Loucy (cell line): ENCODE data around the gene EZH1.

ENCODE experiments used
- H2AFZ ChIP-seq: fragments of 200-600 bp; sonication (generic); 2 replicates; pipeline ENCODE4 v1.6.0; 2016; ENCODE audit warnings: antibody characterized with exemption, mild to moderate bottlenecking, low read length, moderate library complexity
- H3F3A ChIP-seq: fragments of 200-600 bp; 2 replicates; pipeline ENCODE4 v1.6.0; 2016; ENCODE audit warnings: antibody characterized with exemption, low read depth, mild to moderate bottlenecking
- H3K27me3 ChIP-seq: fragments of 200-600 bp; sonication (generic); 2 replicates; pipeline ENCODE4 v1.6.1; 2014; ENCODE audit warnings: low read length, mild to moderate bottlenecking; ENCODE audit not compliant: insufficient read depth, poor library complexity, severe bottlenecking
- H3K36me3 ChIP-seq: fragments of 200-600 bp; sonication (generic); 2 replicates; pipeline ENCODE4 v1.6.1; 2016; ENCODE audit warnings: low read length; ENCODE audit not compliant: insufficient read depth
- H3K4me1 ChIP-seq: fragments of 200-600 bp; sonication (generic); 2 replicates; pipeline ENCODE4 v1.5.1; 2014; ENCODE audit warnings: low read length, mild to moderate bottlenecking; ENCODE audit not compliant: insufficient read depth, poor library complexity, severe bottlenecking
- H3K4me2 ChIP-seq: fragments of 200-600 bp; sonication (generic); 2 replicates; pipeline ENCODE4 v1.6.0; 2014; ENCODE audit warnings: antibody characterized with exemption, low read length, low read depth, mild to moderate bottlenecking; ENCODE audit not compliant: poor library complexity, severe bottlenecking
- H3K4me3 ChIP-seq: fragments of 200-600 bp; sonication (generic); 2 replicates; pipeline ENCODE4 v1.5.1; 2014; ENCODE audit warnings: low read length, mild to moderate bottlenecking, mixed read lengths; ENCODE audit not compliant: poor library complexity, severe bottlenecking
- H3K79me2 ChIP-seq: fragments of 200-600 bp; sonication (generic); 2 replicates; pipeline ENCODE4 v1.6.1; 2014; ENCODE audit warnings: low read length; ENCODE audit not compliant: insufficient read depth
- H3K9ac ChIP-seq: fragments of 200-600 bp; sonication (generic); 2 replicates; pipeline ENCODE4 v1.6.0; 2014; ENCODE audit warnings: mild to moderate bottlenecking, low read depth, low read length, moderate library complexity; ENCODE audit not compliant: poor library complexity, severe bottlenecking
- H3K9me2 ChIP-seq: fragments of 200-600 bp; sonication (generic); replicated peaks from 2 replicates; pipeline ENCODE4 v1.6.1; 2016; ENCODE audit warnings: low read depth, low read length, mixed read lengths
- H3K9me3 ChIP-seq: fragments of 200-600 bp; sonication (generic); 2 replicates; pipeline ENCODE4 v1.6.1; 2014; ENCODE audit warnings: mild to moderate bottlenecking, antibody characterized with exemption, low read length, low read depth; ENCODE audit not compliant: insufficient read depth
- H4K20me1 ChIP-seq: fragments of 200-600 bp; sonication (generic); 2 replicates; pipeline ENCODE4 v1.6.0; 2014; ENCODE audit warnings: antibody characterized with exemption, low read length, mild to moderate bottlenecking; ENCODE audit not compliant: insufficient read depth, poor library complexity, severe bottlenecking
- CTCF ChIP-seq: fragments of 200-600 bp; sonication (generic); conservative IDR thresholded peaks from 2 replicates; pipeline ENCODE4 v1.5.1; 2014; ENCODE audit warnings: mild to moderate bottlenecking, antibody characterized with exemption, low read length
- EZH2phosphoT487 ChIP-seq: fragments of 200-600 bp; IDR thresholded peaks from 2 replicates; pipeline ENCODE4 v1.6.1; 2018; ENCODE audit warnings: antibody characterized with exemption, mild to moderate bottlenecking, moderate library complexity, borderline replicate concordance

Gene EZH1

DNA sequence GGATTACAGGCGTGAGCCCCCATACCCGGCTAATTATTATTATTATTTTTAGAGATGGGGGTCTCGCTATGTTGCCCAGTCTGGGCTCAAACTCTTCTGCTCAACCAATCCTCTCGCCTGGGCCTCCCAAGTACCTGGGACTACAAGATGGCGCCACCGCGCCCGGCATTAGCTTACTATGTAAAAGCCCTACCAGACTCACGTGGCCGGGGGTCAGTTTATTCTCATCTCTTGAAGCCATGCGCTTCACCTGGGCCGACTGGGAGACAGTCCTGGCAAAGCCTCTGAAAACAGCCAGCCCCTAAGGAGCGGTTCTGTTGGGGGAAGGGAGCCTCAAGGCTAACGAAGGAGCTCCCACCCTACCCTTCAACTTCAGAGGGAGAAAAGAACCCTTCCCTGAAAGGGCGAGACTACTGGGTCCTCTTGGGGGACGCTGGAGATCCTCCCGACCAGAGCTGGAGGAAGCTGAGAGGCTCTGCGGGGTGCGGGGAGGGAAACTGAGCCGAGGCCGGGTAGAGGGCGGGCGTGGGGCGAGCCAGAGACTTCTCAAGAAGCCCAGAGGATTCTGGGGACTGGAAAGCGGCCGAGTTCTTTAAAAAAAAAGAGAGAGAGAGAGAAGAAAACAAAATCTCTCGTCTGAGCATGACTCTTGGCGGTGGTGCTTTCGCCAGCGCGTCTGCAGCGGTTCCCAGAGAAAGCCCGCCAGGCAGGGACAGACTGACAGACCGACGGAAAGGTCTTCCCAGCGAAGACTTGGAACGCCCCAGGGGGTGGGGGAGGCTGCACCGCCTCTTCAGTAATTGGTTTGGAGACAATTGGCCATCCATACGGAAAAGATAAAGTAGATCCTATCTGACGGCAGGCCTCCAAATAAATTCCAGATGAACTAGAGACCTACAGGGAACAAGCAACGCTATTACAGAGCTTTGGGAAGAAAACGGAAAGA, 91.4 kb downstream of the EZH1 start:
- no peaks in the 10 kb centered on the region for H4K20me1 ChIP-seq
- no peaks in the 10 kb centered on the region for H3F3A ChIP-seq
- no peak overlapping the region for H3K9ac ChIP-seq
- no peaks in the 10 kb centered on the region for H3K9me2 ChIP-seq
- TF ChIP-seq CTCF (no peak), EZH2phosphoT487 (no peak)
- no peaks in the 10 kb centered on the region for H3K27me3 ChIP-seq
- no peaks in the 10 kb centered on the region for H3K36me3 ChIP-seq
- no peak overlapping the region for H3K4me3 ChIP-seq
- no peaks in the 10 kb centered on the region for H3K4me1 ChIP-seq
- H3K9me3 ChIP-seq: no peaks in the 10 kb centered on the region
- H3K79me2 ChIP-seq: no peaks in the 10 kb centered on the region
- H2AFZ ChIP-seq: no peak overlapping the region
- H3K4me2 ChIP-seq: no peak overlapping the region

DNA sequence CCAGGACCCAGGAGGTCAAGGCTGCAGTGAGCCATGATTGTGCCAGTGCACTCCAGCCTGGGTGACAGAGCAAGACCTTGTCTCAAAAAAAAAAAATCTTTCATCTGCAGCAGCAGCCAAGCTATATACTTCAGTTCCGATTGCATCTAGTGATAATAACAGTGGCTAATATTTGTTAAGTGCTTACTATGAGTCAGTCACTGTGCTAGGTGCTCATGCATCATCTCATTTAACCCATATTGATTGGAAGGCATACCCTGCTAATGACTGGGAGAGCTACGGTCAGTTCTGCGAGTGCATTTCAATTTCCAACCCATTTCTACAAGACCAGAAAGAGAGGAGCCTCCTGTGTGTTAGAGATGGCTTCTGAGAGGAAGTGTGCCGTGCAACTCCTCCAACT, 93.4 kb downstream of the EZH1 start:
- no peak overlapping the region for H3K9ac ChIP-seq
- H3K79me2 ChIP-seq: no peaks in the 10 kb centered on the region
- H3K9me2 ChIP-seq: no peaks in the 10 kb centered on the region
- H3K36me3 ChIP-seq: no peaks in the 10 kb centered on the region
- no peaks in the 10 kb centered on the region for H3K27me3 ChIP-seq
- no peaks in the 10 kb centered on the region for H4K20me1 ChIP-seq
- TF ChIP-seq CTCF: no peak
- no peak for TF ChIP-seq EZH2phosphoT487
- no peaks in the 10 kb centered on the region for H3F3A ChIP-seq
- H3K4me1 ChIP-seq: peaks cover 4% of the 10 kb centered on the region
- no peak overlapping the region for H2AFZ ChIP-seq
- H3K4me2 ChIP-seq: no peak overlapping the region
- no peaks in the 10 kb centered on the region for H3K9me3 ChIP-seq
- H3K4me3 ChIP-seq: no peak overlapping the region
